H1 (cell line): ENCODE data around the gene IKZF3. TPM values are rescaled to one million over a fixed set of nuclear protein-coding genes. Genes with fewer than 3 reads are reported as not detected.

Experiments used
- CTCF ChIA-PET: fragments of 300-600 bp; sonication (Branson Sonifier 250); formaldehyde crosslinking; loops from one replicate; lab custom pipeline; 2021; ENCODE audit not compliant: partially characterized antibody; lab: Charles Lee
- POLR2A ChIA-PET: fragments of 300-600 bp; sonication (Branson Sonifier 250); formaldehyde crosslinking; loops from one replicate; lab custom pipeline; 2021; ENCODE audit warnings: inconsistent platforms; ENCODE audit not compliant: partially characterized antibody; lab: Charles Lee
- DNase-seq, 2 experiments: peaks; one replicate each; pipeline versions ENCODE4 v3.0.0 to v3.0.0-alpha.2; 2010 to 2022; ENCODE audit warnings: low spot score in 2 of 2, low read depth in 1 of 2, mixed read lengths in 1 of 2
- FAIRE-seq: peaks from 2 replicates; lab custom pipeline; 2011; peaks lifted over from hg19 to GRCh38; lab: Jason Lieb, UNC
- H2AFZ ChIP-seq: 2 replicates; pipeline ENCODE4 v1.8.1; 2012; ENCODE audit warnings: low read length, inconsistent platforms
- H2AK5ac ChIP-seq: 2 replicates; pipeline ENCODE4 v1.6.1; 2013; ENCODE audit warnings: low read depth, low read length
- H2BK120ac ChIP-seq: replicated peaks from 2 replicates; pipeline ENCODE3; 2013; ENCODE audit warnings: low read depth, low read length, inconsistent platforms
- H2BK12ac ChIP-seq: 2 replicates; pipeline ENCODE4 v1.6.1; 2013; ENCODE audit warnings: low read depth, low read length
- H2BK15ac ChIP-seq: 2 replicates; pipeline ENCODE4 v1.6.1; 2013; ENCODE audit warnings: low read length
- H2BK20ac ChIP-seq: 2 replicates; pipeline ENCODE4 v1.6.1; 2013; ENCODE audit warnings: low read length
- H2BK5ac ChIP-seq: 2 replicates; pipeline ENCODE4 v1.6.1; 2013; ENCODE audit warnings: low read depth, low read length
- H3K14ac ChIP-seq: 2 replicates; pipeline ENCODE4 v1.6.1; 2013; ENCODE audit warnings: inconsistent platforms; ENCODE audit not compliant: insufficient read length
- H3K18ac ChIP-seq: 2 replicates; pipeline ENCODE4 v1.6.1; 2013; ENCODE audit warnings: low read length; ENCODE audit errors: extremely low read depth
- H3K23ac ChIP-seq: 2 replicates; pipeline ENCODE4 v1.6.1; 2013; ENCODE audit warnings: inconsistent platforms; ENCODE audit not compliant: insufficient read length
- H3K23me2 ChIP-seq: 2 replicates; pipeline ENCODE4 v1.6.1; 2013; ENCODE audit warnings: low read depth, low read length
- H3K27ac ChIP-seq: 2 replicates; pipeline ENCODE4 v1.6.1; 2011; ENCODE audit warnings: low read depth, low read length, inconsistent platforms
- H3K27me3 ChIP-seq, 4 experiments: replicated peaks in 1 of 4; 1 replicate in 1 of 4; 2 replicates in 3 of 4; pipeline versions ENCODE4 v1.6.1 to v1.8.1; 2011 to 2013; ENCODE audit warnings: low read length in 3 of 4, mild to moderate bottlenecking in 3 of 4, inconsistent platforms in 2 of 4, mixed read lengths in 2 of 4, moderate library complexity in 1 of 4; ENCODE audit not compliant: control insufficient read depth in 3 of 4, insufficient read depth in 3 of 4; ENCODE audit errors: extremely low read depth in 1 of 4
- H3K36me3 ChIP-seq, 4 experiments: 2 replicates each; pipeline versions ENCODE4 v1.6.1 to v1.8.1; 2011 to 2013; ENCODE audit warnings: mild to moderate bottlenecking in 4 of 4, low read length in 3 of 4, moderate library complexity in 2 of 4, control low read depth in 1 of 4, inconsistent platforms in 1 of 4; ENCODE audit not compliant: insufficient read depth in 4 of 4, control insufficient read depth in 2 of 4
- H3K4ac ChIP-seq: replicated peaks from 2 replicates; pipeline ENCODE3; 2013; ENCODE audit warnings: low read length, low read depth, mixed read lengths, inconsistent platforms; ENCODE audit not compliant: insufficient read length
- H3K4me1 ChIP-seq, 4 experiments: replicated peaks in 1 of 4; 1 replicate in 1 of 4; 2 replicates in 3 of 4; pipeline versions ENCODE4 v1.6.1 to v1.8.1; 2011 to 2013; ENCODE audit warnings: low read length in 3 of 4, inconsistent platforms in 2 of 4, mixed read lengths in 1 of 4; ENCODE audit not compliant: insufficient read depth in 4 of 4, control insufficient read depth in 3 of 4
- H3K4me2 ChIP-seq, 2 experiments: 2 replicates each; pipeline versions ENCODE4 v1.6.1 to v1.8.1; 2011 to 2013; ENCODE audit warnings: low read depth in 2 of 2, low read length in 2 of 2, control low read depth in 1 of 2, inconsistent platforms in 1 of 2, mild to moderate bottlenecking in 1 of 2; ENCODE audit not compliant: insufficient read depth in 1 of 2
- H3K4me3 ChIP-seq, 4 experiments: fragments of 200-600, 300-600 bp in 1 of 4; sonication (generic), shearing (Covaris generic), sonication (Bioruptor Twin) in 1 of 4; 2 replicates each; pipeline versions ENCODE4 v1.5.1 to v1.8.1; 2011 to 2016; ENCODE audit warnings: low read length in 4 of 4, low read depth in 3 of 4, control low read depth in 2 of 4, inconsistent platforms in 2 of 4, mild to moderate bottlenecking in 2 of 4, mixed read lengths in 1 of 4, moderate library complexity in 1 of 4; ENCODE audit not compliant: insufficient read depth in 2 of 4; ENCODE audit errors: extremely low read depth in 1 of 4
- H3K56ac ChIP-seq: replicated peaks from 2 replicates; pipeline ENCODE3; 2013; ENCODE audit warnings: low read depth, mild to moderate bottlenecking, mixed read lengths, low read length, inconsistent platforms; ENCODE audit not compliant: insufficient read length
- H3K79me1 ChIP-seq: 2 replicates; pipeline ENCODE4 v1.6.1; 2013; ENCODE audit warnings: low read depth, low read length, control low read depth
- H3K79me2 ChIP-seq, 2 experiments: 2 replicates each; pipeline versions ENCODE4 v1.6.1 to v1.8.1; 2012 to 2013; ENCODE audit warnings: low read length in 2 of 2, mild to moderate bottlenecking in 2 of 2, inconsistent platforms in 1 of 2; ENCODE audit not compliant: insufficient read depth in 2 of 2, control insufficient read depth in 1 of 2
- H3K9ac ChIP-seq, 4 experiments: replicated peaks in 1 of 4; 1 replicate in 1 of 4; 2 replicates in 3 of 4; pipeline versions ENCODE4 v1.6.1 to v1.8.1; 2011 to 2013; ENCODE audit warnings: low read depth in 3 of 4, low read length in 3 of 4, control low read depth in 2 of 4, mild to moderate bottlenecking in 2 of 4, moderate library complexity in 2 of 4, inconsistent platforms in 1 of 4; ENCODE audit errors: extremely low read depth in 1 of 4
- H3K9me3 ChIP-seq, 2 experiments: 2 replicates each; pipeline versions ENCODE4 v1.6.1 to v1.8.1; 2012 to 2013; ENCODE audit warnings: mild to moderate bottlenecking in 2 of 2, moderate library complexity in 2 of 2, control low read depth in 1 of 2, inconsistent platforms in 1 of 2, low read depth in 1 of 2, low read length in 1 of 2, mixed read lengths in 1 of 2; ENCODE audit not compliant: insufficient read depth in 2 of 2
- H4K20me1 ChIP-seq, 2 experiments: replicated peaks in 1 of 2; 2 replicates each; pipeline versions ENCODE3 to v1.8.1; 2011 to 2013; ENCODE audit warnings: inconsistent platforms in 2 of 2, low read length in 2 of 2, mild to moderate bottlenecking in 1 of 2; ENCODE audit not compliant: insufficient read depth in 2 of 2, control insufficient read depth in 1 of 2
- H4K5ac ChIP-seq: 2 replicates; pipeline ENCODE4 v1.6.1; 2013; ENCODE audit warnings: low read length, low read depth, mixed read lengths, inconsistent platforms; ENCODE audit not compliant: insufficient read length
- H4K8ac ChIP-seq: 2 replicates; pipeline ENCODE4 v1.8.0; 2013; ENCODE audit warnings: mild to moderate bottlenecking, moderate library complexity, low read length, inconsistent platforms; ENCODE audit not compliant: insufficient read depth; ENCODE audit errors: extremely low read depth
- H4K91ac ChIP-seq: replicated peaks from 2 replicates; pipeline ENCODE3; 2013; ENCODE audit warnings: low read length, mixed read lengths, inconsistent platforms; ENCODE audit not compliant: insufficient read length
- CREB1 ChIP-seq: IDR thresholded peaks from 2 replicates; pipeline ENCODE4 v1.6.1; 2012; ENCODE audit warnings: inconsistent platforms
- TBP ChIP-seq: IDR thresholded peaks from 2 replicates; pipeline ENCODE4 v1.6.1; 2011; ENCODE audit warnings: low read depth, low read length, improper control_type of control experiment
- WGBS, 2 experiments: shearing (Covaris generic) in 1 of 2; methylation state at CpG; one replicate each; pipeline versions ENCODE4 v1.1.6 to v1.1.7; 2013 to 2015; ENCODE audit warnings: low lambda C conversion rate in 2 of 2, mixed read lengths in 2 of 2, inconsistent platforms in 1 of 2, low coverage in 1 of 2, missing lambda C conversion rate in 1 of 2; ENCODE audit not compliant: insufficient replicate concordance in 2 of 2, insufficient coverage in 1 of 2, insufficient read length in 1 of 2; ENCODE audit errors: extremely low coverage in 1 of 2, missing lambda C conversion rate in 1 of 2; 5-methylcytosine and 5-hydroxymethylcytosine counted together
- polyA plus RNA-seq, 7 experiments: library from polyadenylated mRNA; depleted of rRNA in 3 of 7; stranded (reverse) in 5 of 7; unstranded in 2 of 7; fragments of >200 nt in 5 of 7; fragments of 200-250 nt in 2 of 7; gene quantifications; 1 replicate in 5 of 7; 2 replicates in 1 of 7; 4 replicates in 1 of 7; pipeline versions ENCODE4 v1.2.1 to v1.2.3, GENCODE V29; 2011 to 2013; ENCODE audit warnings: missing spikeins in 2 of 7, mixed read lengths in 2 of 7
- total RNA-seq: library from RNA; stranded (reverse); fragmentation: NEBNext Ultra II Directional; extraction: Animal tissue kit (Norgen Biotek cat#: 25700); gene quantifications from 2 replicates; pipeline ENCODE4 v1.2.1, GENCODE V29; 2021

IKZF3 gene
- total and polyA plus RNA-seq, 2 of the 8 experiments (the other 6 are each of a cell fraction or from before 2014, with no cell fraction given): 0.23 to 0.56 TPM

- Histone ChIP-seq H4K5ac (no peak overlapping the region), H2BK120ac (no peak overlapping the region), H3K79me1 (no peaks in the 10 kb centered on the region), H3K4me2 (peak overlapping the region in 1 of 2 experiments; percentile 13; a peak in 2 of 4 replicates), H3K23ac (no peak overlapping the region), H2AFZ (no peak overlapping the region), H3K79me2 (no peaks in the 10 kb centered on the region), H3K9ac (no peak overlapping the region), H3K18ac (0 out of 2 replicates have a peak overlapping the region, but pooled peaks have one; percentile 22), H3K36me3 (peaks cover 0 to 1% (median 0%) of the 10 kb centered on the region in 4 experiments; a peak in 1 of 8 replicates), H2BK15ac (0 out of 2 replicates have a peak overlapping the region, but pooled peaks have one; percentile 61), H3K4ac (no peak overlapping the region), H3K14ac (no peak overlapping the region), H4K91ac (no peak overlapping the region), H3K9me3 (no peaks in the 10 kb centered on the region), H3K4me1 (peaks cover 9 to 29% (median 21%) of the 10 kb centered on the region in 4 experiments), H3K23me2 (peaks cover 10% of the 10 kb centered on the region; the same call in 1 of the 2 replicates), H3K27ac (no peak overlapping the region), H3K56ac (no peak overlapping the region), H2AK5ac (no peak overlapping the region), H2BK20ac (0 out of 2 replicates have a peak overlapping the region, but pooled peaks have one; percentile 48), H4K20me1 (no peaks in the 10 kb centered on the region), H3K27me3 (peaks cover 0 to 3% (median 2%) of the 10 kb centered on the region in 4 experiments; a peak in 2 of 7 replicates), H2BK12ac (no peak overlapping the region), H2BK5ac (peak overlapping the region; percentile 10; the same call in 1 of the 2 replicates), H3K4me3 (no peak overlapping the region), H4K8ac (no peak overlapping the region)
- ChIA-PET CTCF (interaction anchor here (0.6 to 8.2 kb wide), 18 partner anchors 10 to 599 kb away, joined by 3 to 102 read pairs (median 4); partner anchors contain the start of genes MIEN1 and PNMT), POLR2A (interaction anchor here (0.8 to 8.1 kb wide), 7 partner anchors 8 to 125 kb away, joined by 3 to 54 read pairs (median 4); partner anchors contain the start of genes MIEN1, PGAP3 and PPP1R1B)
- FAIRE-seq (no peak), DNase-seq (no peak)
- 77% methylated on average over 7 of the region's 13 CpGs; no CpG with 5 or more reads in 1 of the 2 experiments for WGBS, 2 experiments
- TF ChIP-seq CREB1 (peak; percentile 28; the same call in 1 of the 2 replicates), TBP (no peak)
Measured at GRCh38 chr17:39752241-39752881, 111.8 kb downstream of the IKZF3 start.
